Lower leg skin (tissue), 3 donors: ENCODE measurements around the gene HK1.

Experiments used
- POLR2A ChIP-seq, 2 donors: fragments of 450-650 bp; IDR thresholded peaks; one replicate each; pipeline ENCODE4 v1.6.1; 2016 to 2017; ENCODE audit warnings: antibody characterized with exemption in 2 of 2, mild to moderate bottlenecking in 1 of 2, moderate library complexity in 1 of 2
- TF ChIP-seq, protein P1 (sequence below), 3 donors: fragments of 450-650 bp; IDR thresholded peaks; one replicate each; pipeline ENCODE4 v1.5.1; 2016; ENCODE audit warnings: antibody characterized with exemption in 3 of 3, mild to moderate bottlenecking in 3 of 3, moderate library complexity in 2 of 3

DNA sequence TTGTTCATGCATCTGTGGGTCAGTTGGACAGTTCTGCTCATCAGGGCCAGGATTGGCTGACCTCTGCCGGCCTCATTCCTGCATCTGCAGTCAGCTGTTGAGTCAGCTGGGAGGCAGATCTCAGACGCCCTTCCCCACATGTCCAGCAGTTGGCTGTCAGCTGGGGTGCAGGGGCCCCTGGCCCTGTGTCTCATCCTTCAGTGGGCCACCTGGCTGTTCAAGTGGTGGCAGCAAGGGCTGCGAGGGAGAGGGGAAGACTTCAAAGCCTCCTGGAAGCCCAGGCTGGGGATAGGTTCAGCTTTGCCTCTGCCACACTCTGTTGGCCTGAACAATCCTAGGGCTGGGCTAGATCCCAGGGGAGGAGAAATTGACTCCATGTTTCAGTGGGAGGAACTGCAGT, 105.3 kb downstream of the HK1 start:
- TF ChIP-seq, protein P1, sequence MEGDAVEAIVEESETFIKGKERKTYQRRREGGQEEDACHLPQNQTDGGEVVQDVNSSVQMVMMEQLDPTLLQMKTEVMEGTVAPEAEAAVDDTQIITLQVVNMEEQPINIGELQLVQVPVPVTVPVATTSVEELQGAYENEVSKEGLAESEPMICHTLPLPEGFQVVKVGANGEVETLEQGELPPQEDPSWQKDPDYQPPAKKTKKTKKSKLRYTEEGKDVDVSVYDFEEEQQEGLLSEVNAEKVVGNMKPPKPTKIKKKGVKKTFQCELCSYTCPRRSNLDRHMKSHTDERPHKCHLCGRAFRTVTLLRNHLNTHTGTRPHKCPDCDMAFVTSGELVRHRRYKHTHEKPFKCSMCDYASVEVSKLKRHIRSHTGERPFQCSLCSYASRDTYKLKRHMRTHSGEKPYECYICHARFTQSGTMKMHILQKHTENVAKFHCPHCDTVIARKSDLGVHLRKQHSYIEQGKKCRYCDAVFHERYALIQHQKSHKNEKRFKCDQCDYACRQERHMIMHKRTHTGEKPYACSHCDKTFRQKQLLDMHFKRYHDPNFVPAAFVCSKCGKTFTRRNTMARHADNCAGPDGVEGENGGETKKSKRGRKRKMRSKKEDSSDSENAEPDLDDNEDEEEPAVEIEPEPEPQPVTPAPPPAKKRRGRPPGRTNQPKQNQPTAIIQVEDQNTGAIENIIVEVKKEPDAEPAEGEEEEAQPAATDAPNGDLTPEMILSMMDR (IDR thresholded peaks at IDR 0.05): no peak
- no peak for TF ChIP-seq POLR2A (IDR thresholded peaks at IDR 0.05)
